Heart right ventricle (tissue), 16 donors: Measurements from ENCODE around the gene VENTX. TPM values are rescaled to one million over a fixed set of nuclear protein-coding genes. Genes with fewer than 3 reads are reported as not detected.

Source experiments
- ATAC-seq, 8 donors: fragments of 200-7000 bp; cut with Tn5 transposase; one replicate each; pipeline ENCODE4 v1.9.1; 2020; ENCODE audit warnings: mild to moderate bottlenecking in 8 of 8, moderate library complexity in 8 of 8, moderate number of reproducible peaks in 1 of 8
- DNase-seq, 2 donors: peaks; one replicate each; pipeline ENCODE4 v3.0.0-alpha.2; 2020
- H3K27ac ChIP-seq, 10 donors: fragments of 200-600 bp; sonication (generic) in 2 of 10; one replicate each; pipeline versions ENCODE4 v1.5.0 to v1.8.0; 2020 to 2022; ENCODE audit warnings: mild to moderate bottlenecking in 3 of 10
- H3K27me3 ChIP-seq, 7 donors: fragments of 200-600 bp; one replicate each; pipeline ENCODE4 v1.8.0; 2021 to 2022; ENCODE audit warnings: mild to moderate bottlenecking in 2 of 7
- H3K36me3 ChIP-seq, 9 donors: fragments of 200-600 bp; sonication (generic) in 1 of 9; one replicate each; pipeline versions ENCODE4 v1.5.0 to v1.8.0; 2020 to 2022; ENCODE audit warnings: mild to moderate bottlenecking in 2 of 9
- H3K4me1 ChIP-seq, 9 donors: fragments of 200-600 bp; sonication (generic) in 1 of 9; one replicate each; pipeline versions ENCODE4 v1.5.0 to v1.8.0; 2020 to 2022; ENCODE audit warnings: mild to moderate bottlenecking in 4 of 9
- H3K4me3 ChIP-seq, 10 donors: fragments of 200-600 bp; sonication (generic) in 2 of 10; one replicate each; pipeline versions ENCODE4 v1.5.0 to v1.8.0; 2020 to 2022; ENCODE audit warnings: mild to moderate bottlenecking in 7 of 10, moderate library complexity in 2 of 10
- H3K9me3 ChIP-seq, 11 donors: fragments of 200-600 bp in 10 of 11; sonication (generic) in 2 of 11; one replicate each; pipeline versions ENCODE4 v1.5.0 to v1.8.0; 2013 to 2022; ENCODE audit warnings: mild to moderate bottlenecking in 2 of 11, control low read depth in 1 of 11, moderate library complexity in 1 of 11
- WGBS, 2 donors: extraction: QIAGEN DNeasy Blood & Tissue Kit; methylation state at CpG; one replicate each; pipeline ENCODE4 v1.1.7; 2013; ENCODE audit warnings: inconsistent platforms in 1 of 2; 5-methylcytosine and 5-hydroxymethylcytosine counted together
- intact Hi-C, 10 donors: fragments of 100-400 bp; cut with DNase I; formaldehyde crosslinking; loops; one replicate each; pipeline versions ENCODE4 v1.11.1 to v1.14.2; 2022
- polyA plus RNA-seq, 2 donors: library from polyadenylated mRNA; stranded (reverse); fragments of 200-250 nt; gene quantifications; one replicate each; pipeline ENCODE4 v1.2.3, GENCODE V29; 2013
- total RNA-seq, 10 donors: library from RNA; stranded (reverse); fragmentation: NEBNext Ultra II Directional in 3 of 10; extraction: Animal tissue kit (Norgen Biotek cat#: 25700) in 3 of 10; gene quantifications; one replicate each; pipeline versions ENCODE4 v1.2.1 to v1.2.4, GENCODE V29; 2021 to 2023
- TF ChIP-seq, protein P1 (sequence below), 9 donors: fragments of 200-600 bp; sonication (generic) in 2 of 9; IDR thresholded peaks; one replicate each; pipeline versions ENCODE4 v1.5.0 to v1.8.0; 2021 to 2022; ENCODE audit warnings: antibody characterized with exemption in 9 of 9, mild to moderate bottlenecking in 5 of 9, moderate library complexity in 1 of 9
- donor health status: Arrhythmogenic right ventricular cardiomyopathy.
- donor health status: ischemic (EF 13 %, LVEDD 7.1; RV severe dilation, severe dysfunction).
- donor health status: healthy with polysubstance abuse.
- donor health status: DM: no; HTN: yes; CAD: no.
- donor health status: DM: no; HTN: no; CAD: no.
- donor health status: ischemic (EF 25% LVEDD 6.9; RV normal size, moderate dysfunction).
- donor health status: ischemic (EF 25% LVEDD 5.7; RV mildly dilated, moderate dysfunction).
- donor health status: healthy.
- donor health status: DM: yes; HTN: yes; CAD: no.
- donor health status: Ischemic cardiomyopathy.
- donor health status: ischemic (EF 35%, LVEDD 5.7; RV mildly dilated, moderate dysfunction).
- donor health status: nonischemic (EF 11% LVEDD 7.7; RV severe dilation, severe dysfunction).
- donor health status: DM: yes; HTN: yes; CAD: no.
- donor health status: PGD.
- donor health status: ischemic (EF 29% LVEDD 5.4; RV normal size, mild dysfunction).
- donor health status: nonischemic (EF 23%, LVEDD 6.1; RV moderate dilation, normal function).

VENTX gene
- total and polyA plus RNA-seq, 12 donors: 0.19 to 1.5 (median 0.64) TPM; not detected in 1

- peak overlapping the region in 1 of 10 donors; percentile 54 for H3K4me3 ChIP-seq
- DNase-seq (no peak), ATAC-seq (no peak)
- 85% methylated on average over 24 of the region's 24 CpGs for WGBS, 2 donors
- peak overlapping the region in 3 of 10 donors; percentile 41 to 94 (median 62) for H3K27ac ChIP-seq
- peaks cover 0 to 61% (median 13%) of the 10 kb centered on the region in 9 donors for H3K4me1 ChIP-seq
- intact Hi-C loops: no loop called here
- TF ChIP-seq, protein P1, sequence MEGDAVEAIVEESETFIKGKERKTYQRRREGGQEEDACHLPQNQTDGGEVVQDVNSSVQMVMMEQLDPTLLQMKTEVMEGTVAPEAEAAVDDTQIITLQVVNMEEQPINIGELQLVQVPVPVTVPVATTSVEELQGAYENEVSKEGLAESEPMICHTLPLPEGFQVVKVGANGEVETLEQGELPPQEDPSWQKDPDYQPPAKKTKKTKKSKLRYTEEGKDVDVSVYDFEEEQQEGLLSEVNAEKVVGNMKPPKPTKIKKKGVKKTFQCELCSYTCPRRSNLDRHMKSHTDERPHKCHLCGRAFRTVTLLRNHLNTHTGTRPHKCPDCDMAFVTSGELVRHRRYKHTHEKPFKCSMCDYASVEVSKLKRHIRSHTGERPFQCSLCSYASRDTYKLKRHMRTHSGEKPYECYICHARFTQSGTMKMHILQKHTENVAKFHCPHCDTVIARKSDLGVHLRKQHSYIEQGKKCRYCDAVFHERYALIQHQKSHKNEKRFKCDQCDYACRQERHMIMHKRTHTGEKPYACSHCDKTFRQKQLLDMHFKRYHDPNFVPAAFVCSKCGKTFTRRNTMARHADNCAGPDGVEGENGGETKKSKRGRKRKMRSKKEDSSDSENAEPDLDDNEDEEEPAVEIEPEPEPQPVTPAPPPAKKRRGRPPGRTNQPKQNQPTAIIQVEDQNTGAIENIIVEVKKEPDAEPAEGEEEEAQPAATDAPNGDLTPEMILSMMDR (IDR thresholded peaks at IDR 0.05): no peak
- H3K36me3 ChIP-seq: peaks cover 0 to 64% (median 40%) of the 10 kb centered on the region in 9 donors
- H3K9me3 ChIP-seq: no peaks in the 10 kb centered on the region
- H3K27me3 ChIP-seq: peaks cover 0 to 29% (median 26%) of the 10 kb centered on the region in 7 donors
These were observed 41.9 kb downstream of the VENTX start for GRCh38 chr10:133279326-133280226.

DNA sequence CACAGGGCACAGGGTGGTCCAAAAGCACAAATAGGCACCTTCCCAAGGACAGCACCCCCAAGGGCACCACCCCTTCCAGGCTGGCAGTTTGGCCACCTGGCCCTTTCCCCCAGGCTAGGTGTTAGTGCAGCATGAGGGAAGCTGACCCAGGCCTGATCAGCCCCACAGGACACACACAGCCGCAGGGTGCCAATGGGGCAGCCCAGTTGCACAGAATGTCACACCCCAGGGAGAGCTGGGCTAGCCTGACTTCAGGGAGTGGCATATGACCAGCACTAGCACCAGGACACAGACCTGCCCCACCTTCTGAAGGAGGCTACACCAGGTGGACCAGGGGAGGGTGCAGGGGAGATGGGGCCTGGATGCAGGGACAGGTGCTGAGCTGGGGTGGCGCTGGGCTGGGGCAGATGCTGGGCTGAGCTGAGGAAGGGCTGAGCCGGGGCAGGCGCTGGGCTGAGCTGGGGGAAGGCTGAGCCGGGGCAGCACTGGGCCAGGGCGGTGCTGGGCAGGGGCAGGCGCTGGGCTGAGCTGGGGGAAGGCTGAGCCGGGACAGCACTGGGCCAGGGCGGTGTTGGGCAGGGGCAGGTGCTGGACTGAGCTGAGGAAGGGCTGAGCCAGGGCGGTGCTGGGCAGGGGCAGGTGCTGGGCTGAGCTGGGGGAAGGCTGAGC is 42.9 kb downstream of the VENTX start:
- ATAC-seq: no peak
- Histone ChIP-seq H3K4me3 (no peak overlapping the region), H3K4me1 (peaks cover 0 to 51% (median 13%) of the 10 kb centered on the region in 9 donors), H3K9me3 (no peaks in the 10 kb centered on the region), H3K36me3 (peaks cover 0 to 73% (median 49%) of the 10 kb centered on the region in 9 donors), H3K27ac (peak overlapping the region in 1 of 10 donors; percentile 94), H3K27me3 (peaks cover 0 to 19% (median 18%) of the 10 kb centered on the region in 7 donors)
- intact Hi-C loops: no loop called here
- 94% methylated on average over 10 of the region's 10 CpGs for WGBS, 2 donors
- TF ChIP-seq, protein P1 (IDR thresholded peaks at IDR 0.05): no peak
- DNase-seq: no peak

DNA sequence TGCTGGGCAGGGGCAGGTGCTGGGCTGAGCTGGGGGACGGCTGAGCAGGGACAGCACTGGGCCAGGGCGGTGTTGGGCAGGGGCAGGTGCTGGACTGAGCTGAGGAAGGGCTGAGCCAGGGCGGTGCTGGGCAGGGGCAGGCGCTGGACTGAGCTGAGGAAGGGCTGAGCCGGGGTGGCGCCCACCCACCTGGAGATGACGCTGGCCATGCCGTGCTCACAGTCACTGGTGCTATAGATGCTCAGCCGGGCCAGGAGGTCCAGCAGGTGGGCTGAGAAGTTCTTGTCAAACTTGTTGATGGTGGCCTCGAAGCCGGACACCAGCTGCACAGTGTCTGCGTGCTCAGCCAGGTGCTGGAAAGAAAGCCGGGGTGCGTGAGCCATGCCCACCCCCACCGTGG is 43.4 kb downstream of the VENTX start:
- no peak for ATAC-seq
- Histone ChIP-seq H3K4me3 (no peak overlapping the region), H3K27me3 (peaks cover 0 to 15% (median 13%) of the 10 kb centered on the region in 7 donors), H3K4me1 (peaks cover 0 to 46% (median 11%) of the 10 kb centered on the region in 9 donors), H3K27ac (no peak overlapping the region), H3K36me3 (peaks cover 0 to 79% (median 55%) of the 10 kb centered on the region in 9 donors), H3K9me3 (no peaks in the 10 kb centered on the region)
- DNase-seq: no peak
- WGBS, 2 donors: 91 to 94% methylated on average over 11 to 15 of the region's 15 CpGs
- intact Hi-C loops: no loop called here
- TF ChIP-seq, protein P1 (IDR thresholded peaks at IDR 0.05): no peak

- TF ChIP-seq, protein P1 (IDR thresholded peaks at IDR 0.05): no peak
- no peak overlapping the region for H3K4me3 ChIP-seq
- intact Hi-C loops: no loop called here
- WGBS, 2 donors: 94% methylated on average over 38 of the region's 38 CpGs
- H3K4me1 ChIP-seq: peaks cover 0 to 38% (median 3%) of the 10 kb centered on the region in 9 donors
- ATAC-seq: no peak
- no peak for DNase-seq
- H3K9me3 ChIP-seq: no peaks in the 10 kb centered on the region
- peaks cover 0 to 86% (median 62%) of the 10 kb centered on the region in 9 donors for H3K36me3 ChIP-seq
- H3K27me3 ChIP-seq: peaks cover 0 to 8% (median 6%) of the 10 kb centered on the region in 7 donors
- H3K27ac ChIP-seq: no peak overlapping the region
These were observed 44.1 kb downstream of the VENTX start for GRCh38 chr10:133281628-133282372.
